ENCODE data around the gene GOPC. TPM values are rescaled to one million over a fixed set of nuclear protein-coding genes. Genes with fewer than 3 reads are reported as not detected.

The GOPC gene
- total RNA-seq, 2 experiments from 2014 or later = 14.8 to 15.8 TPM

GRCh38 chr6:117555882-117556498 lies 46.3 kb downstream of the GOPC start:
- peak; percentile 57 for DNase-seq
- Mint-ChIP-seq H3K27me3 (no peaks in the 10 kb centered on the region), H3K36me3 (no peaks in the 10 kb centered on the region), H3K4me1 (ENCODE audit: low read depth) (peaks cover 2% of the 10 kb centered on the region), H3K4me3 (no peak overlapping the region), H3K27ac (no peak overlapping the region), H3K9me3 (no peaks in the 10 kb centered on the region)
- ChIA-PET CTCF (interaction anchor here (0.6 to 7.3 kb wide), 18 partner anchors 8 to 1352 kb away, joined by 3 to 130 read pairs (median 4); partner anchors contain the start of gene DCBLD1), POLR2A (interaction anchor here (0.6 to 1.7 kb wide), 3 partner anchors 45 to 106 kb away, joined by 3 read pairs; no protein-coding TSS in a partner anchor)
- intact Hi-C loops (cut with micrococcal nuclease) = loop anchor here (1.0 to 10.0 kb wide), 5 partner anchors 49 to 581 kb away; no protein-coding TSS in a partner anchor

GRCh38 chr6:117555262-117555849 lies 47.0 kb downstream of the GOPC start:
- Mint-ChIP-seq H3K9me3 (no peaks in the 10 kb centered on the region), H3K36me3 (no peaks in the 10 kb centered on the region), H3K27me3 (no peaks in the 10 kb centered on the region), H3K4me3 (no peak overlapping the region), H3K4me1 (ENCODE audit: low read depth) (peaks cover 8% of the 10 kb centered on the region), H3K27ac (no peak overlapping the region)
- ChIA-PET POLR2A (interaction anchor here (0.6 to 1.7 kb wide), 3 partner anchors 46 to 105 kb away, joined by 3 read pairs; no protein-coding TSS in a partner anchor), CTCF (interaction anchor here (0.6 to 7.3 kb wide), 18 partner anchors 8 to 1353 kb away, joined by 3 to 130 read pairs (median 4); partner anchors contain the start of gene DCBLD1)
- intact Hi-C loops (cut with micrococcal nuclease) = loop anchor here (10.0 kb wide), 1 partner anchor 581 kb away; no protein-coding TSS in a partner anchor
- DNase-seq = no peak

- H3K9me3 Mint-ChIP-seq = no peaks in the 10 kb centered on the region
- no peaks in the 10 kb centered on the region for H3K36me3 Mint-ChIP-seq
- no peak overlapping the region for H3K27ac Mint-ChIP-seq
- H3K4me3 Mint-ChIP-seq = no peak overlapping the region
- peaks cover 27% of the 10 kb centered on the region for H3K4me1 Mint-ChIP-seq (ENCODE audit: low read depth)
- no peaks in the 10 kb centered on the region for H3K27me3 Mint-ChIP-seq
- intact Hi-C loops (cut with micrococcal nuclease) = loop anchor here (10.0 kb wide), 1 partner anchor 578 kb away; no protein-coding TSS in a partner anchor
- ChIA-PET POLR2A (no interaction called here), CTCF (interaction anchor here (1.3 to 5.1 kb wide), 2 partner anchors 97 to 103 kb away, joined by 3 to 50 read pairs; no protein-coding TSS in a partner anchor)
- no peak for DNase-seq
Measured at GRCh38 chr6:117553142-117553541, 49.2 kb downstream of the GOPC start.

GRCh38 chr6:117552618-117553017 lies 49.7 kb downstream of the GOPC start:
- Mint-ChIP-seq H3K36me3 (no peaks in the 10 kb centered on the region), H3K9me3 (no peaks in the 10 kb centered on the region), H3K4me1 (ENCODE audit: low read depth) (peaks cover 30% of the 10 kb centered on the region), H3K4me3 (no peak overlapping the region), H3K27me3 (no peaks in the 10 kb centered on the region), H3K27ac (no peak overlapping the region)
- intact Hi-C loops (cut with micrococcal nuclease) = loop anchor here (10.0 kb wide), 1 partner anchor 578 kb away; no protein-coding TSS in a partner anchor
- ChIA-PET CTCF (interaction anchor here (0.9 to 5.1 kb wide), 3 partner anchors 74 to 103 kb away, joined by 3 to 50 read pairs (median 5); no protein-coding TSS in a partner anchor), POLR2A (interaction anchor here (0.6 kb wide), 1 partner anchor 103 kb away, joined by 3 read pairs; no protein-coding TSS in a partner anchor)
- DNase-seq = no peak

GRCh38 chr6:117550618-117551242 lies 51.6 kb downstream of the GOPC start:
- Mint-ChIP-seq H3K27ac (peak overlapping the region; percentile 1), H3K9me3 (no peaks in the 10 kb centered on the region), H3K36me3 (peaks cover 2% of the 10 kb centered on the region), H3K27me3 (peaks cover 5% of the 10 kb centered on the region), H3K4me3 (no peak overlapping the region), H3K4me1 (ENCODE audit: low read depth) (peaks cover 33% of the 10 kb centered on the region)
- intact Hi-C loops (cut with micrococcal nuclease) = loop anchor here (10.0 kb wide), 1 partner anchor 576 kb away; no protein-coding TSS in a partner anchor
- no peak for DNase-seq
- ChIA-PET CTCF (interaction anchor here (1.0 to 5.5 kb wide), 7 partner anchors 18 to 146 kb away, joined by 3 to 50 read pairs (median 4); partner anchors contain the start of gene GOPC), POLR2A (interaction anchor here (0.6 kb wide), 1 partner anchor 37 kb away, joined by 3 read pairs; no protein-coding TSS in a partner anchor)

- CTCF ChIA-PET = interaction anchor here (0.8 to 5.5 kb wide), 5 partner anchors 18 to 113 kb away, joined by 3 to 50 read pairs (median 9); partner anchors contain the start of gene GOPC
- intact Hi-C loops (cut with micrococcal nuclease) = loop anchor here (10.0 kb wide), 1 partner anchor 575 kb away; no protein-coding TSS in a partner anchor
- Mint-ChIP-seq H3K36me3 (peaks cover 2% of the 10 kb centered on the region), H3K27me3 (peaks cover 5% of the 10 kb centered on the region), H3K4me3 (no peak overlapping the region), H3K9me3 (no peaks in the 10 kb centered on the region), H3K27ac (peak overlapping the region; percentile 78), H3K4me1 (ENCODE audit: low read depth) (peaks cover 33% of the 10 kb centered on the region)
- POLR2A ChIA-PET = interaction anchor here (0.6 to 3.4 kb wide), 5 partner anchors 18 to 86 kb away, joined by 3 to 17 read pairs (median 5); partner anchors contain the start of genes DCBLD1 and GOPC
- no peak for DNase-seq
Measured at GRCh38 chr6:117550078-117550600, 52.2 kb downstream of the GOPC start.

- Mint-ChIP-seq H3K4me3 (peak overlapping the region; percentile 73), H3K4me1 (ENCODE audit: low read depth) (peaks cover 33% of the 10 kb centered on the region), H3K9me3 (no peaks in the 10 kb centered on the region), H3K27ac (peak overlapping the region; percentile 78), H3K36me3 (peaks cover 2% of the 10 kb centered on the region), H3K27me3 (peaks cover 5% of the 10 kb centered on the region)
- peak; percentile 38 for DNase-seq
- intact Hi-C loops (cut with micrococcal nuclease) = loop anchor here (1.0 to 10.0 kb wide), 6 partner anchors 20 to 575 kb away; partner anchors contain the start of genes GOPC and NUS1
- POLR2A ChIA-PET = interaction anchor here (1.0 to 3.4 kb wide), 5 partner anchors 19 to 86 kb away, joined by 3 to 17 read pairs (median 5); partner anchors contain the start of genes DCBLD1 and GOPC
- CTCF ChIA-PET = interaction anchor here (0.7 to 5.5 kb wide), 6 partner anchors 54 to 127 kb away, joined by 3 to 50 read pairs (median 4); partner anchors contain the start of gene GOPC
Measured at GRCh38 chr6:117549611-117550010, 52.7 kb downstream of the GOPC start.

- ChIA-PET CTCF (interaction anchor here (0.6 to 5.5 kb wide), 8 partner anchors 20 to 1529 kb away, joined by 3 to 50 read pairs (median 3); partner anchors contain the start of genes DCBLD1 and GOPC), POLR2A (interaction anchor here (1.0 to 3.4 kb wide), 5 partner anchors 20 to 85 kb away, joined by 3 to 17 read pairs (median 11); partner anchors contain the start of genes DCBLD1 and GOPC)
- peak; percentile 53 for DNase-seq
- intact Hi-C loops (cut with micrococcal nuclease) = loop anchor here (1.0 to 2.0 kb wide), 6 partner anchors 20 to 202 kb away; partner anchors contain the start of genes GOPC and NUS1
- Mint-ChIP-seq H3K27ac (peak overlapping the region; percentile 78), H3K4me3 (peak overlapping the region; percentile 73), H3K4me1 (ENCODE audit: low read depth) (peaks cover 33% of the 10 kb centered on the region), H3K9me3 (no peaks in the 10 kb centered on the region), H3K36me3 (peaks cover 2% of the 10 kb centered on the region), H3K27me3 (peaks cover 5% of the 10 kb centered on the region)
Measured at GRCh38 chr6:117548797-117549301, 53.5 kb downstream of the GOPC start.

GRCh38 chr6:117547688-117548621 lies 54.4 kb downstream of the GOPC start:
- Mint-ChIP-seq H3K27me3 (peaks cover 5% of the 10 kb centered on the region), H3K4me3 (peak overlapping the region; percentile 73), H3K4me1 (ENCODE audit: low read depth) (peaks cover 33% of the 10 kb centered on the region), H3K9me3 (no peaks in the 10 kb centered on the region), H3K27ac (peak overlapping the region; percentile 64), H3K36me3 (peaks cover 2% of the 10 kb centered on the region)
- peak; percentile 56 for DNase-seq
- intact Hi-C loops (cut with micrococcal nuclease) = loop anchor here (1.0 to 2.0 kb wide), 3 partner anchors 67 to 201 kb away; partner anchors contain the start of gene NUS1
- POLR2A ChIA-PET = interaction anchor here (1.0 to 3.4 kb wide), 4 partner anchors 20 to 65 kb away, joined by 3 to 17 read pairs (median 12); partner anchors contain the start of genes DCBLD1 and GOPC
- CTCF ChIA-PET = interaction anchor here (0.6 to 5.5 kb wide), 7 partner anchors 21 to 1530 kb away, joined by 3 to 50 read pairs (median 6); partner anchors contain the start of genes DCBLD1 and GOPC

GRCh38 chr6:117546674-117547073 lies 55.6 kb downstream of the GOPC start:
- intact Hi-C loops (cut with micrococcal nuclease) = no loop called here
- Mint-ChIP-seq H3K4me1 (ENCODE audit: low read depth) (peaks cover 33% of the 10 kb centered on the region), H3K27me3 (peaks cover 5% of the 10 kb centered on the region), H3K36me3 (peaks cover 2% of the 10 kb centered on the region), H3K27ac (no peak overlapping the region), H3K4me3 (no peak overlapping the region), H3K9me3 (no peaks in the 10 kb centered on the region)
- DNase-seq = no peak
- POLR2A ChIA-PET = interaction anchor here (3.4 kb wide), 1 partner anchor 64 kb away, joined by 17 read pairs; the partner anchor contains the start of gene DCBLD1
- CTCF ChIA-PET = interaction anchor here (1.0 to 5.5 kb wide), 5 partner anchors 57 to 103 kb away, joined by 3 to 29 read pairs (median 6); partner anchors contain the start of gene GOPC

Data from activated CD4-positive, alpha-beta memory T cell treated with anti-CD3 and anti-CD28 coated beads for 36 hours (primary cell).